ENCODE results near the gene SMAD7.

The SMAD7 gene

GRCh38 chr18:48959921-48960920, 9.5 kb upstream of the SMAD7 start:
- no peak for DNase-seq

GRCh38 chr18:48959551-48959920, 8.8 kb upstream of the SMAD7 start:
- no peak for DNase-seq

- no peak for DNase-seq
These were observed 8.2 kb upstream of the SMAD7 start for GRCh38 chr18:48958951-48959350.

GRCh38 chr18:48957616-48958015, 6.9 kb upstream of the SMAD7 start:
- DNase-seq = no peak

GRCh38 chr18:48957136-48957535, 6.4 kb upstream of the SMAD7 start:
- no peak for DNase-seq

DNA sequence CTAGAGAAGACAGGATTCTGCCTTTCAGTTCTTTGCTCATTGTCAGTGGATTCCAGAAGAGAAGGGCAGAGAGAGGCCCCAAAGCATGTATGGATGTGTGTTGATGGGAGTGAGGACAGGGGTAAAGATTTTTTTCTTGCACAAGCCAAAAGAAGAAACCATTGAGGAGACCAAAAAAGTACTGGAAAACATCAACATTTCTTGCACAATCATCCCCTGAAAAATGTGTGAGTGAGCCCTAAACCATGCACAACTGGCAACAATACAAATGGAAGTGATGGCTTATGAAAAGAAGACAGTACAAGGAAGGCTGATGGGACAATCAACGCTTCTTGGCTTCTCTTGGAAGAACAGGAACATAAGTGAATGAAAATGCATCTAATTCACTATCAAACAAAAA, 5.6 kb upstream of the SMAD7 start:
- no peak for DNase-seq

GRCh38 chr18:48955830-48956261, 5.1 kb upstream of the SMAD7 start:
- no peak for DNase-seq

GRCh38 chr18:48954886-48955819, 4.4 kb upstream of the SMAD7 start:
- no peak for DNase-seq

GRCh38 chr18:48953104-48953706, 2.4 kb upstream of the SMAD7 start:
- no peak for DNase-seq

- peak; percentile 86 to 90 for DNase-seq
These were observed 1.7 kb upstream of the SMAD7 start for GRCh38 chr18:48952287-48953103.

DNA sequence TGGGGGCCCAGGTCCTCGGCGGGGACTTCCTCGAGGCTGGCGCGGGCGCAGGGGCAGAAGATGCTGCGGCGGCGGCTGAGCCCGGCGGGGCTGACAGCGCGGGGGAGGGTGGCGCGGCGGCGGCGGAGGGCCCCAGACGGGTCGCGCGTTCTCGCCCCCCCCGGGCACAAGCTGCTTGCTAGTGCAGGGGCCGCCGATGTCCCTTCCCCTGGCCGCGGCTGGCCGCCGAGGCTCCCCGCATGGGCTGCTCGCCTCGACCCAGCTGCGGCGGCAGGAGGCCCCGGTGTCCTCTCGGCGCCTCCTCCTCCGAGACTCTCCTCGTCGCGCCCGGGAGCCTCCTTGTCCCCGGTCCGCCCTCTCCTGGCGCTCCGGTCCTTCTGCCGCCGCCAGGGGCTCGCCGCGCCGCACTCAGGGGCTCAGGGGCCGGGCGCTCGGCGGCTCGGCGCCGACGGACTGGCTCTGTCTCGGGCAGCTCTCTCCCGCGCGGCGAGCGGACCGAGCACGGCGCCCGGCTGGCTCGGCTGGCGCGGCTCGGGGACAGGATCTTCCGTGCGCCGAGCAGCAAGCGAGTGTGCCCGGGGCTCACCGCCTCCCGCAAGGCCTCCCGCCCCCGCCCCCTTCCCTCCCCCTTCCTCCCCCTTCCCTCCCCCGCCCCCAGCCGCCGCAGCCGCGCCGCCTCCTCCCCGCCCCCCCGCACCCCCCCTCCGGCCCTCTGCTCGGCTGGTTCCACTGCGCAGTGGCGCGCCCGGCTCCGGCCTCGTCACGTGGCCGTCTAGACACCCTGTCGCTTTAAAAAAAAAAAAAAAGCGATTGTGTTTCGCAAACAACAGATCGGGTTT, 902 bp upstream of the SMAD7 start:
- peak; percentile 88 to 91 for DNase-seq

GRCh38 chr18:48949606-48950535, 894 bp downstream of the SMAD7 start:
- peak in 1 of 2 donors; percentile 48 for DNase-seq

DNA sequence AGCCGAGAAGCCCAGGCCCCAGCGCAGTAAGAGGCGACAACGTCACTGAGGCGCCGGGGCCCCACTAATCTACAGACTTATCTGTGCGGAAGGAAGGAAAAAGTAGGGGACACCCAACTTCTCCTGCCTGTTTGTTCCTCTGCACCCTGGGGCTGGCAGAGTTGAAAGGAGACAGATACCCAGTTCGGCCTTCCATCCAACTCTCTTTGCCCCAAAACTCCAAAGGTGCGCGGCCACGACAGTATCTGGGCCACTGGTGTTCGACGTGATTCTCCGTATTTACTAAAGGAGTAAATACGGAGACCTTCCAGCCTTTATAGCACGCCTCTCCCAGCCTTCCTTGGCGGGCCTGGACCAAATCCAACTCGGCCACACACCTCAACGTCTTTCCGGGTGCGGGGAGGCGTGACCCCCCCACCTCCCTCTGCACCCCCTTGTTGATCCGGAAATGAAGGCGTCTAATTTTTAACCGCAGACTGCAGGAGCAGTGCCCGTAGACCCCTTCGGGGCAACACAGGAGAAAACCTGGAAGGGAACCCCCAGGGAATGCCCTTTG, 1.6 kb downstream of the SMAD7 start:
- peak in 1 of 2 donors; percentile 30 for DNase-seq

DNA sequence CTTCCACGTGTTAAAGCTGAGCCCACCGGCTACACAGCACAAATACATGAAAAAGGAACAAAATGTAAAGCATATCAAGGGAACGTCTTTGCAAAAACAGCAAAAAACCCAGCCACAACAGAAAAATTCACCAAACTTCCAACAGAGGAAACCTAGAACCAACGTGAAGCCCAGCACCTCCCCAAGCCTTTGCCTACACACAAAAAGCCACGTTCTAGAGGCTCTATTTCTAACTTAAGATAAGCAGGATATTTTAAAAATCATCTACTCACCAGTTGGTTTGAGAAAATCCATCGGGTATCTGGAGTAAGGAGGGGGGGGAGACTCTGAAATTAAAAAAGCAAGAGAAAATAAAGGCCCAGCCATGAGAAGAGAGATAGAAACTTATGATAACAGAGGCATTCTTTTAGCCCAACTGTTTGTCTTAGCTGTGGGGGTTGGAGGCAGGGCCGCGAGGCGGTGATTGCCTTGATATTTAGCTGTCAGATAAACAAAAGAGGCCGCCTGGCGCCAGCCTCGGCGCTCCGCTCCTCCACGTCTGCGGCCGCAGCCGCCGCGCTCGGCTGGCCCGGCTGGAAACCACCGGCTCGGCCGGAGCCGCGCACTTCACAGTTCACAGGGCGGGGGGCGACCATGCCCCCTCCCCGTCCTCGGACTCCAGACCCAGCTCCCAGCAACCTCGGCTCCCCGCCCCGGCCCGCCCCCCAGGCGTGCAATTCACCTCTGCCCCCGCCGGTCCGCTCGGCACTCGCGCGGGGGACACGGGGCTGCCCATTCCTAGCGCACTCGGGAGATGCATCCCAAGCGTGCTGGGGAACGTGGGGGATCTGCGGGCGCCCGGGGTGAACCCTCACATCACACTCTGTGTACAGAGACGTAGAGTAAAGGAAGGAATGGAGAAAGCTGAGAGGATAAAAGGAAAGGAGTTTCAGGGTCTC, 2.4 kb downstream of the SMAD7 start:
- DNase-seq = no peak

DNA sequence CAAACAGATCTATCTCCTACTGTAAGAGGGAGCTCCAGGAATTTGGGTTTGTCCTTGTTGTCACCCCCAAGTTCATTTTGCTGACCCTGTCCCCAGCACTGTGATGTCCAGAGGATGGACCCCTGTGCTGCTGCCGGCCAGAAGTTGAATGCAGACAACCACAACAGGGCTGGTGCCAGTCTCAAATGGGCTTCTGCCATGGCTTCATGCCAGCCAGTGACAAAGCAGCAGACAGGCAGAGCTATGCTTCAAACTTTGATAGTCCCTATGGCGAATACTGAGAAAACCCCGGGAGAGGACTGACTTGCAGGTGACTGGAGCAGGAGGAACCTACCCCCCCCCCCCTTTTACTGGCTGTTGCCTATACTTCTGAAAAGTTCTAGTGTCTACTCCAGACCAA, 3.2 kb downstream of the SMAD7 start:
- DNase-seq = no peak

- DNase-seq = no peak
These were observed 3.7 kb downstream of the SMAD7 start for GRCh38 chr18:48947092-48947491.

DNA sequence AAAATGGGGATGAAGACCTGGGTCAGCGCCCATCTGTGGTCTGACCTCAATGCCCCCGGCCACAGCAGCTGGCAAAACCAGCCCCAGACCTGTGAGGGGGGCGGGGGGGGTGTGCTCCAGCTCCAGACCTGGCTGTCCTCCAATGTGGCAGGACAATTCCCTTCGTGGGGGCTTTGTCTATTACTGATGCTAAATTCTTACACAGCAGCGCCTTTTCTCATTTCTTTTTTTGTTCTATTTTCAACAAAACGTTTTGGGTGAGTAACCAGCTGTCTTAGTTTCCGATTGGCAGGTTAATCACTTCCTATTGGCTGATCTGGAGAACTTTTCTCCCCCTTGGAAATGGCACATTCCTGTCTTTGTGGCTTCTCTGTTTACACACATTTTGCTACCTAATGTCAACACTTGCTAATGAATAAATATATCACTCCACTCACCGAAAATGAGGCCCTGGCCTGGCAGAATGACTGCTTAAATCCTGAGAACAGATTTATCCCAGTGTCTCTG, 4.4 kb downstream of the SMAD7 start:
- DNase-seq = no peak

DNA sequence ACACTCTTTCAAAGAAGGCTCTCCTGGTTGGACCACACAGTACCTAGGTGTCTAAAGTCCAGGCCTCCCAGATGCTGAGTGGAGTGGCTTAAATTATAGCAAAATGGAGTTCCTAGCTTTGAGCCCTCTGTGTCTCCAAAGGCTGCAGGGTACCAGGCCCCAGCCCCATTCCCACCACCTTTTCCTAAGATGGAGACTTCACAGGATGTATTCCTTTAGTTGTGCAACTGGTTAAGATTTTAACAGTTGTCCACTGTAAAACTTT, 4.9 kb downstream of the SMAD7 start:
- no peak for DNase-seq
